Vagina (tissue), 2 donors: ENCODE results near the gene NPFFR2.

Experiments used
- CTCF ChIP-seq, 3 experiments: fragments of 450-650 bp in 2 of 3; fragments of 200-600 bp in 1 of 3; sonication (generic) in 1 of 3; IDR thresholded peaks; one replicate each; pipeline ENCODE4 v1.5.1; 2017 to 2019; ENCODE audit warnings: antibody characterized with exemption in 3 of 3, mild to moderate bottlenecking in 2 of 3, moderate library complexity in 2 of 3
- POLR2A ChIP-seq, 2 donors: fragments of 450-650 bp; IDR thresholded peaks; one replicate each; pipeline ENCODE4 v1.6.1; 2017; ENCODE audit warnings: antibody characterized with exemption in 2 of 2, mild to moderate bottlenecking in 2 of 2, moderate library complexity in 2 of 2

- no peak for TF ChIP-seq CTCF (IDR thresholded peaks at IDR 0.05)
- TF ChIP-seq POLR2A (IDR thresholded peaks at IDR 0.05): no peak
Measured at GRCh38 chr4:72073816-72074215, 42.0 kb downstream of the NPFFR2 start.
